Effector memory CD8-positive, alpha-beta T cell (primary cell): Measurements from ENCODE around the gene SLC9A9.

ENCODE experiments used
- ATAC-seq: fragments of 150-1000 bp; cut with Tn5 transposase; replicated peaks from 2 replicates; pipeline ENCODE4 v1.10.0; 2021; ENCODE audit warnings: mild to moderate bottlenecking, moderate library complexity
- DNase-seq, 3 experiments: peaks; one replicate each; pipeline ENCODE4 v3.0.0; 2021
- H3K27ac Mint-ChIP-seq, 2 donors: one replicate each; pipeline ENCODE4 v1.8.0; 2022; ENCODE audit warnings: mild to moderate bottlenecking in 2 of 2, mixed read lengths in 2 of 2, moderate library complexity in 2 of 2
- H3K27me3 Mint-ChIP-seq, 2 donors: one replicate each; pipeline ENCODE4 v1.8.0; 2022; ENCODE audit warnings: mixed read lengths in 2 of 2
- H3K36me3 Mint-ChIP-seq: one replicate; pipeline ENCODE4 v1.8.0; 2022; ENCODE audit warnings: mild to moderate bottlenecking, moderate library complexity, mixed read lengths; ENCODE audit not compliant: insufficient read depth
- H3K4me1 Mint-ChIP-seq, 2 donors: one replicate each; pipeline ENCODE4 v1.8.0; 2022; ENCODE audit warnings: low read depth in 2 of 2, mixed read lengths in 2 of 2
- H3K4me3 Mint-ChIP-seq, 2 donors: one replicate each; pipeline ENCODE4 v1.8.0; 2022; ENCODE audit warnings: mild to moderate bottlenecking in 2 of 2, mixed read lengths in 2 of 2, moderate library complexity in 2 of 2
- H3K9me3 Mint-ChIP-seq, 2 donors: one replicate each; pipeline ENCODE4 v1.8.0; 2022; ENCODE audit warnings: mixed read lengths in 2 of 2

Gene SLC9A9

DNA sequence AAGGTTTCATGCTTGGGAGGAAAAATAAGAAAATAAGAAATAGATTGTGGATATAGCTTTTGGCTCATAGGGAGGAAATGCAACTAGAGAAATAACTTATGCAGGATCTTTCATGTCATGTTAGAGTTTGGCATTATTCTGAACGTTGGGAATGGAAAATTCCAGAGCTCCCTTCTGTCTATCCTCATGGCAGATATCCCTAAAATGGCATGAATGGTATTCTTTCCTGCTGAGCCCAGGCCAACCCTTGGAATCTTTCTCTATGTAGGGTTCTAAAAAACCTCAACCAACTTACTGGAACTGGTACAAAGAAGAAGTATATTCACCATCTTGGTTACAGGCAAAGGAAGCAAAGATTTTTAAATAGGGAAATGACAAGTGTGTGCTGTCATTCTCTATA is 516.2 kb downstream of the SLC9A9 start:
- Mint-ChIP-seq H3K4me1 (no peaks in the 10 kb centered on the region), H3K9me3 (no peaks in the 10 kb centered on the region), H3K36me3 (no peaks in the 10 kb centered on the region), H3K4me3 (no peak overlapping the region), H3K27me3 (no peaks in the 10 kb centered on the region), H3K27ac (no peak overlapping the region)
- ATAC-seq (no peak), DNase-seq (no peak)

DNA sequence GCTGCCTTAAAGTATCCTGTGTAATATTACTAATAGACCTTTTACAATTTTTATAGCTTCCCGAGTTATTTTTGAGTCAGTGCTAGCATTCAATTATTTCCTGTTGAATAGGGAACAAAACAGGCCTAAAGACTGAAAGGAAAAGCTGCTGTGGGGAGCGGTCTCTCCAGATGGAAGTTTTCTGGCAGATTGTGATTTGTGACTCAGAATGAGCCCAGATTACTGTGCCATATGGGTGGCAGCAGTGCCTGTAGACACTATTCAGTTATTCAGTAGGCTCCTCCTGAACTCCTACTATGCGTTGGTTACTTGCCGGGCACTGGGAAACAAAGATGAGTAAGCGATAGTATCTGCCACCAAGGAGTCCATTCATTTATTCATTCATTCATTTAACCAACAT is 516.9 kb downstream of the SLC9A9 start:
- H3K9me3 Mint-ChIP-seq: no peaks in the 10 kb centered on the region

DNA sequence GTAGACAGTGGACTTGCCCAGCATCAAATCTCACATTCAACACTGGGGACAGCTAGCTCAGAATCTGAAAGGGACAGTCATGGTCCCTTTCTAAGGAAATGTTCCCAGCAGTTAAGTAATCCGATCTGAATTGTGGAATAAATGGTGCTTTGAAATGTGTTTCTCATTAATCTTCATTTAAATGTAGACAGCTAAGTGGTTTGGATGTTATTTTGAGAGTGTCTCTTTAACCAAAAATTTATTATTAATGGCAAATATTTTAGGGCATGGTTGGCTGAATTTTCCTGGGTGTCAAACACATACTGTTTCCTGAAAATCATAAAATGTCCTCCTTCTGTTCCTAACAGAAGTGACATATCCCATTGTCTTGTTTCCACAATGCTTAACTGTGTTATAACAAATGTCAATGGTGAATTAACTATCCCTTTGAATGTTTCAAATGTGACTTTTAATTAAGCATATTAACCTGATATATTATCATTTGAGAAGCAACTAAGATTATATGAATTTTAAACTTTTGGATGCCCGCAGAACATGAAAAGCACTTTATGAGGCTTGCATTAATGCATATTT is 517.9 kb downstream of the SLC9A9 start:
- no peak for DNase-seq
- Mint-ChIP-seq H3K27me3 (no peaks in the 10 kb centered on the region), H3K27ac (no peak overlapping the region), H3K9me3 (no peaks in the 10 kb centered on the region), H3K36me3 (no peaks in the 10 kb centered on the region), H3K4me1 (no peaks in the 10 kb centered on the region), H3K4me3 (no peak overlapping the region)
- no peak for ATAC-seq

More for the DNA sequence above, 516.9 kb downstream of the SLC9A9 start:
- no peak overlapping the region for H3K27ac Mint-ChIP-seq
- no peaks in the 10 kb centered on the region for H3K36me3 Mint-ChIP-seq
- no peaks in the 10 kb centered on the region for H3K27me3 Mint-ChIP-seq
- ATAC-seq: no peak
- no peak for DNase-seq
- H3K4me3 Mint-ChIP-seq: no peak overlapping the region
- no peaks in the 10 kb centered on the region for H3K4me1 Mint-ChIP-seq

DNA sequence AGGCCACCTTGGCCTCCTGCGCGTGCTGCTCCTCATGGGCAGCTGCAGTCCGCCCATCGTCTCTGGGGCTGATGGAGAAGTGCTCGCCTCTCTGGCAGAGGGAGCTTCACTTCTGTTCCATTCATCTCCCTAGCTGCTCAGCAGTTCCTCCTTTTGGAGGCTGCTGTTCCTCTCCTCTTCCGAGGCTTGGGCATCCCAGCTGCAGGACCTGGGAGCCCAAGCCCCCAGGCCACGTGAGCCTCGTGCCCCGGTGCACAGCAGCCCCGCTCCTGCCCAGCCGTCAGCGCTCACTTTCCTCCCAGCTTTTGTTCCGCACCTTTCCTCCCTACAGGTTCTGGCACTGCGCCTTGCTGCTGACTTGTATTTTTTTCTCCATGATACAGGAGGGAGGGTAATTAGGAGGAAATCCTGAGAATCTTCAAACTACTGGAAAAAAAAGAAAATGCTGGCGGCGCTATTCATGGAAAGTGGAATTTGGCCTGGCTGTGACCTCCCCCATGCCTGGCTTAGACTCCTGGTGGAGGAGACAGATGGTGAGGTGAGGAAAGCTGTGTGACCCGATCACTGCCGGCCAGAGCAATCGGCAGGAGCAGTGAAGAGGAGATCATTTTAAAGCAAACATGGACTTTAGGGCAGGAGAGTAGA is 518.6 kb downstream of the SLC9A9 start:
- no peaks in the 10 kb centered on the region for H3K36me3 Mint-ChIP-seq
- no peaks in the 10 kb centered on the region for H3K27me3 Mint-ChIP-seq
- DNase-seq (no peak), ATAC-seq (no peak)
- no peaks in the 10 kb centered on the region for H3K9me3 Mint-ChIP-seq
- H3K4me3 Mint-ChIP-seq: no peak overlapping the region
- H3K4me1 Mint-ChIP-seq: no peaks in the 10 kb centered on the region
- H3K27ac Mint-ChIP-seq: no peak overlapping the region

DNA sequence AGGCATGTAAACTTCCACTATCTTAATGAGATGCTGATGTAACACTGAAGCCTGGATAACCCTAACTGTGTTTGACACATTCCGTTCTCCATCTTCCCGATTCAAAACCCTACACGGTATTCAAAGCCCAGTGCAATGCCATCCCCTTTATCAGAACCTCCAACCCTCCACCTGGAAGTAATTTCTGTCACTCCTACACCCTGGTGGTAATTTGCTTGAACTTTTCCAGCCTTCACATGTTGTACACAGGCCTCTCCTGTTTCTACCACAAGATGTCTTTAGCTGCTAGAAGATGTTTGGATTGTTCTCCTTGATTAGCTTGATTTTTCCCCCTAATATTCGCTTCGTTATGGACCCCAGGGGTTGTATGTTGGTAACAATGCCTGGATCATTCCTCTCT is 519.8 kb downstream of the SLC9A9 start:
- ATAC-seq (no peak), DNase-seq (no peak)
- Mint-ChIP-seq H3K9me3 (no peaks in the 10 kb centered on the region), H3K27ac (no peak overlapping the region), H3K27me3 (no peaks in the 10 kb centered on the region), H3K4me3 (no peak overlapping the region), H3K4me1 (no peaks in the 10 kb centered on the region), H3K36me3 (no peaks in the 10 kb centered on the region)

DNA sequence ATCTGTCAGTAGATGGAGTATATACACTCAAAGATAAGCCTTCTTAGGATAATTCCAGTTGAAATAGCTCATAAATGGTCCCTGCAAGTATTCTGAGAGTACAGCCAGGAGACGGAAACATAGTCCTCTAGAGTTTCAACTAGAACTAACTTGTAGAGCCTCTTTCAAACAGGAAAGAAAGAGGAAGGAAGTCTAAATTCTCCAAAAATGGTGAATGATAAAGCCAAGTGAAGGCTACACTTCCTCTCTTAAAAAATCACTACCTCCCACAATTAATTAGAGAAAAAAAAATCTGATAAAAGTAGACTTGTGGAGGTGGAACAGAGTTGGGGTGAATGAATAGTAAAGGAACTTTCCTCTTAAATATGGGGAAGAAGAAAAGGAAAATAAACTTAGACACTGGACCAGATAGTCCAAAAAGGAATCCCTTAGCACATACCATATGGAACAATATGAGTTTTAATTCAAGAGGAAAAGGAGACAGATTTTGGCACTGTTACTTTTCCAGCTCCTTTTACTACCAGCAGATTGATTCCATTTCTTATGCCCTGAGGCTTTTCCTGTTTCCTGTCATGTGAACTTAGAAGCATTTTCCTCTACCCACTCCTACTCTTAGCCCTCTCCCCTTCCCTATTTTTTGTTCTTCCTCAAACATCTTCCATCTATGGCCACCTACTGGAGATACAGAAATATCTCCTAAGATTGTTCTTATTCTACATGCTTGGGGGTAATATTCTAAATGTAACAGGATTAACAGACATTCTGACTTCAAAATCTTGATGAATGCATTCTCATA is 521.1 kb downstream of the SLC9A9 start:
- Mint-ChIP-seq H3K9me3 (no peaks in the 10 kb centered on the region), H3K27ac (no peak overlapping the region), H3K4me3 (no peak overlapping the region), H3K36me3 (no peaks in the 10 kb centered on the region), H3K4me1 (no peaks in the 10 kb centered on the region), H3K27me3 (no peaks in the 10 kb centered on the region)
- DNase-seq (no peak), ATAC-seq (no peak)

DNA sequence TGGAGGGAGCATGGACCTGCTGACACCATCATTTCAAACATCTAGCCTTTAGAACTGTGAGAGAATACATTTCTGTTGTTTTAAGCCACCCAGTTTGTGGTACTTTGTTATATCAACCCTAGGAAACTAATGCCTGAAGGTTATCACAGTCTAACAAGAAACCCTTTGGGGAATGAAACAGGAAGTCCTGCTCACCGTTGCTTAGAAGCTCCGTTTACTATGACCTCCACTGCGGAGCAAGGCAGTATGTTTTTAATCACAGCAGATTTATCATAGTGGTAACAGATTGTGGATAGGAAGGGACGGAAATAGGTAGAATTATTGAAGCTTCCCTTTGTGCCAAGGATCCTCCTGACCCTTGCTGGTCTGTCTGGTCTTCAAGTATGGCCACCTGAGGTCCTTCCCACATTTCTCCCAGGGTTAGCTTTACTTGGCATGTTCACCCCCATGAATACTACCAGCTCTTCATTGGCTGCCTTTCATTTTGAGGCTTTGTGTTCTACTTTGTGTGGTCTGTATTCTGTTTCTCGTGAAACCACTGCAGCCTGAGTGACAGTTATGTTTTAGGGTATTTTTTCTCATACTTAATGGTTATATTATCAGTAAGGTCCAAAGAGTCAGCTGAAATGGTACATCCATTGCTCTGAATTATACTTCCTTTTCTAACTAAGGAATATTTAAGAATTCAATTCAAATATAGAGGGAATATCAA is 527.1 kb downstream of the SLC9A9 start:
- H3K27me3 Mint-ChIP-seq: no peaks in the 10 kb centered on the region
- no peak overlapping the region for H3K4me3 Mint-ChIP-seq
- ATAC-seq (no peak), DNase-seq (no peak)
- no peaks in the 10 kb centered on the region for H3K36me3 Mint-ChIP-seq
- no peak overlapping the region for H3K27ac Mint-ChIP-seq
- H3K9me3 Mint-ChIP-seq: no peaks in the 10 kb centered on the region
- H3K4me1 Mint-ChIP-seq: no peaks in the 10 kb centered on the region

DNA sequence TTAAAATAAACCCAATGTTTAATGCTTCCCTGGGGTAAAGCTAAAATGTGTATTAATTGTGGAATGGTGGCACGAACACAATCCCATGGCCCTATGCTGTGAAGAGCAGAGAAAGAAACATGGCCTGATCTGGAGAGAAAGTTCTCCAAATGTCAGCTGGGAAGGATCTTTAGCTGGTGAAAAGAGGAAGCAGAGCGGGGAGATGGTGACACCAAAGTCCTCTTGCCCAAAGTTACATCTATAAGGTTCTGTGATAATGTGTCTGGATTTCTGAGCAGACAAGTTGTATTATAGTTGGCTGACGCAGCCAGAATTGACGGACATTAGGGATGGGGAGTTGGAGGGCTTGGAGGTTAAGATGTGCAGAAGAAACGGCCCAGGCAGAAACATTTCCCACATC is 532.5 kb downstream of the SLC9A9 start:
- Mint-ChIP-seq H3K36me3 (peaks cover 5% of the 10 kb centered on the region), H3K4me1 (no peaks in the 10 kb centered on the region), H3K9me3 (no peaks in the 10 kb centered on the region), H3K4me3 (no peak overlapping the region), H3K27ac (peak overlapping the region in 1 of 2 donors; percentile 55), H3K27me3 (no peaks in the 10 kb centered on the region)
- ATAC-seq: no peak
- DNase-seq: no peak

DNA sequence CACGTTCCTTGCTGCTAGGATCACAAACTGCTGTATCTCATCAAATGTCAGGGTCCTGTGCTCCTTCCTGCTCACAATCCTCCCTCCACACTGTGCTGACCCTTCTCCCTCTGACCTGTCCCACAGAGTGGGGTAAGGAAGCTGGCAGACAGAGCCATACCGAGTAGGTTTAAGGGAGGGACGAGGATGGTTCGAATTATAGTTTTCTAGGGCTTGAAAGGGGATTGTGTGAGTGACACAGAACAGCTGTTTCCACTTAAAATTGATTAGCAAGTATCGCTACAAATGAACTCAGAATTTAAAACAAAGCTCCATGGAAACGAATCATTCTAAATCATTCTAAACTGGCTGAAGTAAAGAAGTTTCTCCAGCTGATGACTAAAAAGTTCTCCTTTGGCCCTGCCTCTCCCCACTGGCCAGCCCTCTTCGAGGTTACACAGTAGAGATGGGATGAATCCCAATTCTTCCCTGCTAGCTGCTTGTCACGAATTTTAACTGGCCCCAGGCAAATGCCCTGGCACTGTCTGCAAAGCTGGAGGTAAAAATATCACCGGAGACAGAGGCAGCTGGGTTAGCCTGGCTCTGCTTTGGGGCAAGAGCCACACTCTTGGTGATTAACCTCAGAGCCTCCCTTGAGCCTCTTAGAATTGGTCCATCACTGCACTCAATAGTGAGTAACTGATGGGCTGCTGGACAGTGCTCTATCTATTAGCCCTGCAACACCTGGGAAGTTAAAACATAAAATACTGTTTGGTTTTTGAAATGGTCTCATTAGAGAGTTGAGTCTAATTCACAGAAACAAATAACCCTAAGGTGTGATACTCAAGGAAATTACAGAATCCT is 533.8 kb downstream of the SLC9A9 start:
- DNase-seq: no peak
- H3K36me3 Mint-ChIP-seq: peaks cover 5% of the 10 kb centered on the region
- no peak overlapping the region for H3K27ac Mint-ChIP-seq
- H3K9me3 Mint-ChIP-seq: no peaks in the 10 kb centered on the region
- H3K27me3 Mint-ChIP-seq: no peaks in the 10 kb centered on the region
- H3K4me3 Mint-ChIP-seq: no peak overlapping the region
- no peak for ATAC-seq
- no peaks in the 10 kb centered on the region for H3K4me1 Mint-ChIP-seq

DNA sequence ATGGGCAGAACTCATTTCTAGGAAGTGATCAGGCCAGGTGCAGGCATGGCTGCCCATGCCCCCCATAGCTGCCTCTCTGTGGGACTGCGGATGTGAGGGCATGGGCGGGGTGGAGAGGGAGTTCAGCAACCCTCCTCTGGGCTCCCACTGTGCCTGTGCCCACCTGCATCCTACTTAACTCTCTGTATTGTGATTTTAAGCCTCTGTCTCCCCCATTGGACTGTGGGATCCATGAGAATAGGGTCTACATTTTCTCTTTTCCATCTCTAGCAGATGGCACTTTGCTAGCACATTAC is 534.4 kb downstream of the SLC9A9 start:
- Mint-ChIP-seq H3K4me3 (no peak overlapping the region), H3K27me3 (no peaks in the 10 kb centered on the region), H3K36me3 (peaks cover 5% of the 10 kb centered on the region), H3K4me1 (no peaks in the 10 kb centered on the region), H3K27ac (no peak overlapping the region), H3K9me3 (no peaks in the 10 kb centered on the region)
- no peak for DNase-seq
- no peak for ATAC-seq

DNA sequence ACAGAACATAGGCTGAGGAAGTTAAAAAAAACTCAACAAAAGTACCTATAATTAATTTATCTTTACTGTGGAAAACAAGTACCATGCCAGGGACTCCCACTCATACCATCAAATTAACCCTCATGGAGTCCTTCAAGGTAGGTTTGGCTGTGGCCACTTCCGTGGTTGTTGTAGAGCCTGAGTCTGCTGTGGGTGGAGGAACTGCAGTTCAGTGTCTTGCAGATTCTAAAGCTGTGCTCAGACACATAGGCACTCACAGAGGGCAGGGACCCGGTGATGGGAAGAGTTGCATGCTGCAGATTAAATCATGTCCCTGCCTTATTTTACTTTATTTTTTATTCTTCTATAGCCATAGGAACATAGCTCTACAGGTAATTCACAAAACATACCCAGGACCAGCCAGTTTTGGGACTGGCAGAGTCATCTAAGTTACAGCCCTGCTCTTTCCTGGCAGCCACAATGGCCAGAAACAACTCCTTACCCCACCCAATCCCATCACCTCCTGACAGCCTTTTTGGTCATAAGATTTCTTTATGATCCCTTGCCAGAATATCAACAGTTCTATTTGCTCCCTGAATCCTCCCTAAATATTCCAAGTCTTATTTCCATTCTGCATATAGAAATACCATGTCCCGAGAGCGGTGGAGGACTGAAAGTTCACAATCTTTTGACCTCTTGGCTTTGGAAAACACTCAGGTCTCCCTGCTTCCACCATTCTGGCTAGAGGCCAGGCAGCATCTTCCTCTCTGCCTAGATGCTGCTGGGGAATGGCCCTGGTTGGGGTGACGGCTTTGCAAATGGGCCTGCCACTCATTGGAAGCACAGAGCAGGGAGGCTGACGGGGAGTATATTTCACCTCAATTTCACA is 535.0 kb downstream of the SLC9A9 start:
- Mint-ChIP-seq H3K36me3 (peaks cover 5% of the 10 kb centered on the region), H3K9me3 (no peaks in the 10 kb centered on the region), H3K27me3 (no peaks in the 10 kb centered on the region), H3K27ac (no peak overlapping the region), H3K4me3 (no peak overlapping the region), H3K4me1 (no peaks in the 10 kb centered on the region)
- DNase-seq (no peak), ATAC-seq (no peak)

DNA sequence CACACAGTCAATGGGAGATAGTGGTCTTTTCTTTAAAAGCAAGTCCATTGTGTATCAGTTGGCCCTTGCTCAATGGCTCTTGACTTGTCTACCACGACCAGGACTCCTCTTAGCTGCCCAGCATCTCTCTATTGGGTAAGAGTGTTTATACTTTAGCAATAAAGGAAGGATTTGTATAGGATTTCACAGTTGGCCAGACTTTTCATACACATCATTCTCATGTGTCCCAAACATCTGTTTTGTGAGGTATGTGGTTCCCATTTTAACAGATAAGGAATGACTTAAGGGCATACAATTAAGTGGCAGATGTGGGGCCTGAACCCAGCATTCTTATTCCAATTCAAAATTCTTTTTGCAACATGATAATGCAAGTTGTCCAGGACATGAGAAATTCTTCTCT is 537.2 kb downstream of the SLC9A9 start:
- no peak for ATAC-seq
- Mint-ChIP-seq H3K27me3 (no peaks in the 10 kb centered on the region), H3K36me3 (peaks cover 5% of the 10 kb centered on the region), H3K4me1 (no peaks in the 10 kb centered on the region), H3K4me3 (no peak overlapping the region), H3K9me3 (no peaks in the 10 kb centered on the region), H3K27ac (no peak overlapping the region)
- no peak for DNase-seq
